SU-DHL-6 (cell line): ENCODE data around the gene MARVELD1.

Source experiments
- EZH2phosphoT487 ChIP-seq: fragments of 200-600 bp; sonication (generic), shearing (Covaris generic); conservative IDR thresholded peaks from 2 replicates; pipeline ENCODE4 v1.6.1; 2018; ENCODE audit warnings: mild to moderate bottlenecking, antibody characterized with exemption, low read length, moderate library complexity, mixed read lengths
- TF ChIP-seq, protein P1 (sequence below): fragments of 200-600 bp; sonication (generic); IDR thresholded peaks from one replicate; pipeline ENCODE4 v1.5.1; 2017; ENCODE audit warnings: antibody characterized with exemption, mild to moderate bottlenecking, low read length, moderate library complexity; ENCODE audit not compliant: insufficient read depth, poor library complexity, severe bottlenecking

DNA sequence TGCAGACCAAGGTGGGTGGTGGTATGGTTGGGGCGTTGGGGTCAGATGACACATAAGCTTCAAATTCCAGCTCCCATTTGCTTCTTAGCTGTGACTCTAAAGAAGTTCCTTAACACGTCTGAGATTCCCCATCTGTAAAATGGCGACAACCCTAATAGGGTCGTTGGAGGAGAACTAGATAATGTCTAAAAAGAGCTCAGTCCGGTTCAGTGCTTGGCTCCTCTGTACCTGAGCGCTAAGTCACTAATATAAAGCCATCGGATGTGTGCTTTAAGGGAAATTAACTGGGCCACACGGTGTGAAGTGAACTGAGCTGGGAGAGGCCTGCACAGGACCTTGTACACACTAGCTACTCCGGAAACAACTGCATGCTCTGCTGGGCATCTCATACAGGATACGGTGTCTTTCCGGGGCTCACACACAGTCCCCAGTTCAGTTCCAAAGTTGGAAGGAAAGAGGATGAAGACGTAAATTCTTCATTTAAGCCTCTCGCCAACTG lies 22.9 kb downstream of the MARVELD1 start:
- TF ChIP-seq, protein P1, sequence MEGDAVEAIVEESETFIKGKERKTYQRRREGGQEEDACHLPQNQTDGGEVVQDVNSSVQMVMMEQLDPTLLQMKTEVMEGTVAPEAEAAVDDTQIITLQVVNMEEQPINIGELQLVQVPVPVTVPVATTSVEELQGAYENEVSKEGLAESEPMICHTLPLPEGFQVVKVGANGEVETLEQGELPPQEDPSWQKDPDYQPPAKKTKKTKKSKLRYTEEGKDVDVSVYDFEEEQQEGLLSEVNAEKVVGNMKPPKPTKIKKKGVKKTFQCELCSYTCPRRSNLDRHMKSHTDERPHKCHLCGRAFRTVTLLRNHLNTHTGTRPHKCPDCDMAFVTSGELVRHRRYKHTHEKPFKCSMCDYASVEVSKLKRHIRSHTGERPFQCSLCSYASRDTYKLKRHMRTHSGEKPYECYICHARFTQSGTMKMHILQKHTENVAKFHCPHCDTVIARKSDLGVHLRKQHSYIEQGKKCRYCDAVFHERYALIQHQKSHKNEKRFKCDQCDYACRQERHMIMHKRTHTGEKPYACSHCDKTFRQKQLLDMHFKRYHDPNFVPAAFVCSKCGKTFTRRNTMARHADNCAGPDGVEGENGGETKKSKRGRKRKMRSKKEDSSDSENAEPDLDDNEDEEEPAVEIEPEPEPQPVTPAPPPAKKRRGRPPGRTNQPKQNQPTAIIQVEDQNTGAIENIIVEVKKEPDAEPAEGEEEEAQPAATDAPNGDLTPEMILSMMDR = no peak
- TF ChIP-seq EZH2phosphoT487 = no peak
